Loucy (cell line): ENCODE data around the gene NOS2.

Experiments used
- H2AFZ ChIP-seq: fragments of 200-600 bp; sonication (generic); 2 replicates; pipeline ENCODE4 v1.6.0; 2016; ENCODE audit warnings: antibody characterized with exemption, mild to moderate bottlenecking, low read length, moderate library complexity
- H3F3A ChIP-seq: fragments of 200-600 bp; 2 replicates; pipeline ENCODE4 v1.6.0; 2016; ENCODE audit warnings: antibody characterized with exemption, low read depth, mild to moderate bottlenecking
- H3K27me3 ChIP-seq: fragments of 200-600 bp; sonication (generic); 2 replicates; pipeline ENCODE4 v1.6.1; 2014; ENCODE audit warnings: low read length, mild to moderate bottlenecking; ENCODE audit not compliant: insufficient read depth, poor library complexity, severe bottlenecking
- H3K36me3 ChIP-seq: fragments of 200-600 bp; sonication (generic); 2 replicates; pipeline ENCODE4 v1.6.1; 2016; ENCODE audit warnings: low read length; ENCODE audit not compliant: insufficient read depth
- H3K4me1 ChIP-seq: fragments of 200-600 bp; sonication (generic); 2 replicates; pipeline ENCODE4 v1.5.1; 2014; ENCODE audit warnings: low read length, mild to moderate bottlenecking; ENCODE audit not compliant: insufficient read depth, poor library complexity, severe bottlenecking
- H3K4me2 ChIP-seq: fragments of 200-600 bp; sonication (generic); 2 replicates; pipeline ENCODE4 v1.6.0; 2014; ENCODE audit warnings: antibody characterized with exemption, low read length, low read depth, mild to moderate bottlenecking; ENCODE audit not compliant: poor library complexity, severe bottlenecking
- H3K4me3 ChIP-seq: fragments of 200-600 bp; sonication (generic); 2 replicates; pipeline ENCODE4 v1.5.1; 2014; ENCODE audit warnings: low read length, mild to moderate bottlenecking, mixed read lengths; ENCODE audit not compliant: poor library complexity, severe bottlenecking
- H3K79me2 ChIP-seq: fragments of 200-600 bp; sonication (generic); 2 replicates; pipeline ENCODE4 v1.6.1; 2014; ENCODE audit warnings: low read length; ENCODE audit not compliant: insufficient read depth
- H3K9ac ChIP-seq: fragments of 200-600 bp; sonication (generic); 2 replicates; pipeline ENCODE4 v1.6.0; 2014; ENCODE audit warnings: mild to moderate bottlenecking, low read depth, low read length, moderate library complexity; ENCODE audit not compliant: poor library complexity, severe bottlenecking
- H3K9me2 ChIP-seq: fragments of 200-600 bp; sonication (generic); replicated peaks from 2 replicates; pipeline ENCODE4 v1.6.1; 2016; ENCODE audit warnings: low read depth, low read length, mixed read lengths
- H3K9me3 ChIP-seq: fragments of 200-600 bp; sonication (generic); 2 replicates; pipeline ENCODE4 v1.6.1; 2014; ENCODE audit warnings: mild to moderate bottlenecking, antibody characterized with exemption, low read length, low read depth; ENCODE audit not compliant: insufficient read depth
- H4K20me1 ChIP-seq: fragments of 200-600 bp; sonication (generic); 2 replicates; pipeline ENCODE4 v1.6.0; 2014; ENCODE audit warnings: antibody characterized with exemption, low read length, mild to moderate bottlenecking; ENCODE audit not compliant: insufficient read depth, poor library complexity, severe bottlenecking
- EZH2phosphoT487 ChIP-seq: fragments of 200-600 bp; IDR thresholded peaks from 2 replicates; pipeline ENCODE4 v1.6.1; 2018; ENCODE audit warnings: antibody characterized with exemption, mild to moderate bottlenecking, moderate library complexity, borderline replicate concordance
- TF ChIP-seq, protein P1 (sequence below): fragments of 200-600 bp; sonication (generic); conservative IDR thresholded peaks from 2 replicates; pipeline ENCODE4 v1.5.1; 2014; ENCODE audit warnings: mild to moderate bottlenecking, antibody characterized with exemption, low read length

NOS2 gene

DNA sequence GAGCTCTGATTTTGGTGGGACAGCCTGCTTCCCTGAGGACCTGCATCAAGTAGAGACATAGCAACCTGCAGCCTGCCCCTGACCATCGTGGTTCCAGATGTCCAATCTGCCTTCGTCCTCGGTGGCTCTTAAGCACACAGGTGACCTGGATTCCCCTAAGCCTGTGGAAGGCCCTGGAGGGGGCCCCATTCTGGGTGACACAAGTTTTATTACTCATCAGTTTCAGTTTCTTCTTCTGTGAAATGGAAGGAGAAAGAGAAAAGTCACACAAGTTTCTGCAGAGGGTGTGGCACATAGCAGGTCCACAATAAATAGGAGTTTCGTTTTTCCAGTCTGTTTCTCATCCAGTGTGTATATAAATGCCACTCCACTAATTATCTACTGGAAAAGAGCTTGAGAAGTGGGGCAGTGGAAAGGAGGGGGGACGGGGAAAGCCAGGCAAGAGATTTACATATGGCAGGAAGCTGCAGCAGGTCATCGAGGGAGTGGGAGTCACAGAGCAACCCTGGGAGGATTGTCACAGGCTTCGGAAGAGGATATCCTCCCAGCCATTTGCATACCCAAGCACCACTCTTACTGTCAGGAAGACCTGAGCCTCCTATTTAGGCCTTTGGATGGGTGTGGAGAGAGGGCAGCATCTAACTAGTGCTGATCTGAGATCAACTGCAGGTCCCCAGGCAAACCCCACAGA lies 10.0 kb upstream of the NOS2 start:
- H3K36me3 ChIP-seq = no peaks in the 10 kb centered on the region

DNA sequence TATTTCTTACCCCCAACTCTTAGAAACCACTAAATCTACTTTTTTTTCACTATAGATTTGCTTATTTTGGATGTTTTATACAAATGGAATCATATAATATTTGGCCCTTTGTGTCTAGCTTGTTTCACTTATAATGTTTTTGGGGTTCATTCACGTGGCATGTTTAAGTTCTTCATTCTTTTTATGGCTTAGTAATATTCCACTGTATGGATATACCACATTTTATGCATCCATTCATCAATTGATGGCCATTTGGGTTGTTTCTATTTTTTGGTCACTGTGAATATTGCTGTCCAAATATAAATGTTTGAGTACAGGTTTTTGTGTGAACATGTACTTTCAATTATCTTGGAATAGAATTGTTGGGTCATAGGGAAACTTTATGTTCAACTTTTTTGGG lies 9.2 kb upstream of the NOS2 start:
- Histone ChIP-seq H3K9ac (no peak overlapping the region), H3K27me3 (no peaks in the 10 kb centered on the region), H3K9me3 (no peaks in the 10 kb centered on the region), H3K36me3 (no peaks in the 10 kb centered on the region), H3F3A (no peaks in the 10 kb centered on the region), H3K79me2 (no peaks in the 10 kb centered on the region), H2AFZ (no peak overlapping the region), H3K4me3 (no peak overlapping the region), H3K9me2 (no peaks in the 10 kb centered on the region), H3K4me2 (no peak overlapping the region), H3K4me1 (peaks cover 21% of the 10 kb centered on the region), H4K20me1 (no peaks in the 10 kb centered on the region)
- TF ChIP-seq EZH2phosphoT487 = no peak
- TF ChIP-seq, protein P1, sequence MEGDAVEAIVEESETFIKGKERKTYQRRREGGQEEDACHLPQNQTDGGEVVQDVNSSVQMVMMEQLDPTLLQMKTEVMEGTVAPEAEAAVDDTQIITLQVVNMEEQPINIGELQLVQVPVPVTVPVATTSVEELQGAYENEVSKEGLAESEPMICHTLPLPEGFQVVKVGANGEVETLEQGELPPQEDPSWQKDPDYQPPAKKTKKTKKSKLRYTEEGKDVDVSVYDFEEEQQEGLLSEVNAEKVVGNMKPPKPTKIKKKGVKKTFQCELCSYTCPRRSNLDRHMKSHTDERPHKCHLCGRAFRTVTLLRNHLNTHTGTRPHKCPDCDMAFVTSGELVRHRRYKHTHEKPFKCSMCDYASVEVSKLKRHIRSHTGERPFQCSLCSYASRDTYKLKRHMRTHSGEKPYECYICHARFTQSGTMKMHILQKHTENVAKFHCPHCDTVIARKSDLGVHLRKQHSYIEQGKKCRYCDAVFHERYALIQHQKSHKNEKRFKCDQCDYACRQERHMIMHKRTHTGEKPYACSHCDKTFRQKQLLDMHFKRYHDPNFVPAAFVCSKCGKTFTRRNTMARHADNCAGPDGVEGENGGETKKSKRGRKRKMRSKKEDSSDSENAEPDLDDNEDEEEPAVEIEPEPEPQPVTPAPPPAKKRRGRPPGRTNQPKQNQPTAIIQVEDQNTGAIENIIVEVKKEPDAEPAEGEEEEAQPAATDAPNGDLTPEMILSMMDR = no peak

More for the DNA sequence above, 10.0 kb upstream of the NOS2 start:
- H3K27me3 ChIP-seq = no peaks in the 10 kb centered on the region
- H3K9me2 ChIP-seq = no peaks in the 10 kb centered on the region
- H3F3A ChIP-seq = no peaks in the 10 kb centered on the region
- H3K4me1 ChIP-seq = peaks cover 21% of the 10 kb centered on the region
- H4K20me1 ChIP-seq = no peaks in the 10 kb centered on the region
- no peak overlapping the region for H3K9ac ChIP-seq
- H3K9me3 ChIP-seq = no peaks in the 10 kb centered on the region
- no peaks in the 10 kb centered on the region for H3K79me2 ChIP-seq
- no peak overlapping the region for H3K4me3 ChIP-seq
- no peak overlapping the region for H2AFZ ChIP-seq
- TF ChIP-seq, protein P1 = no peak
- TF ChIP-seq EZH2phosphoT487 = no peak
- no peak overlapping the region for H3K4me2 ChIP-seq

DNA sequence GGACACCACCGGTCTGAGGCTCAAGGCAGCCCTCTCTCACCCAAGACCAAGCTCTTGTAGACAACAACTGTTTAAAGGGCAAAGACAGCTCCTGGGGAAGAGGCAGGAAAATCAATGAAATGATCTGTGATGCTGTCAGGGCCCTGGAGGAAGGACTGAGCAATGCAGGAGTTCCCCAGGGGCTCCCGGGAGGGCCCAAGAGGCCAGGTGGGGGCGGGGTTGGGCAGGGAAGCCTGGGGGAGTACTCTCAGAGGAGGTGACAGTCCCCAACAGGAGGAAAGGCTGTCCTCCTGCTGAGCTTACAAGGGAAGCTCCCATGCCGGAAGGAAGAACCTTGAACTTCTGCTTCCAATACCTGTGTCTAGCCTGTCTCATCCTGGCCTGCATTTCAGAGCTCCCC lies 8.3 kb upstream of the NOS2 start:
- H3F3A ChIP-seq = no peaks in the 10 kb centered on the region
- H3K9me3 ChIP-seq = no peaks in the 10 kb centered on the region
- peaks cover 21% of the 10 kb centered on the region for H3K4me1 ChIP-seq
- no peaks in the 10 kb centered on the region for H3K36me3 ChIP-seq
- H3K4me2 ChIP-seq = peak overlapping the region; percentile 60
- no peaks in the 10 kb centered on the region for H3K27me3 ChIP-seq
- H3K9me2 ChIP-seq = no peaks in the 10 kb centered on the region
- H3K9ac ChIP-seq = peak overlapping the region; percentile 71
- peak overlapping the region; percentile 84 for H2AFZ ChIP-seq
- H3K4me3 ChIP-seq = no peak overlapping the region
- H3K79me2 ChIP-seq = no peaks in the 10 kb centered on the region
- no peaks in the 10 kb centered on the region for H4K20me1 ChIP-seq
- TF ChIP-seq, protein P1 = no peak
- TF ChIP-seq EZH2phosphoT487 = no peak
